Endothelial cell of umbilical vein (primary cell): Measurements from ENCODE around the gene COL28A1.

Source experiments
- EZH2 ChIP-seq: IDR thresholded peaks from 2 replicates; pipeline ENCODE4 v1.6.1; 2012; ENCODE audit warnings: borderline replicate concordance, low read depth, mild to moderate bottlenecking, moderate library complexity, low read length, inconsistent platforms; ENCODE audit not compliant: severe bottlenecking
- GATA2 ChIP-seq: IDR thresholded peaks from 2 replicates; pipeline ENCODE4 v1.7.0; 2011; ENCODE audit warnings: low read depth, mild to moderate bottlenecking, moderate library complexity, mixed read lengths, low read length; ENCODE audit not compliant: insufficient read length, insufficient read depth
- JUN ChIP-seq: IDR thresholded peaks from 2 replicates; pipeline ENCODE4 v1.6.1; 2011; ENCODE audit warnings: borderline replicate concordance, low read depth; ENCODE audit not compliant: insufficient read length, insufficient read depth
- POLR2A ChIP-seq: IDR thresholded peaks from 2 replicates; pipeline ENCODE4 v1.6.1; 2012; ENCODE audit warnings: low read depth, mild to moderate bottlenecking, control low read depth, low read length
- POLR2AphosphoS5 ChIP-seq: IDR thresholded peaks from 2 replicates; pipeline ENCODE4 v1.6.1; 2012; ENCODE audit warnings: low read depth, mild to moderate bottlenecking, control low read depth, low read length, moderate library complexity; ENCODE audit not compliant: insufficient read depth
- TF ChIP-seq, protein P1 (sequence below): IDR thresholded peaks from 2 replicates; pipeline ENCODE4 v1.6.1; 2011; ENCODE audit not compliant: insufficient read depth, insufficient read length
- TF ChIP-seq, protein P2 (sequence below), 2 donors: IDR thresholded peaks; 1 replicate in 1 of 2; 2 replicates in 1 of 2; pipeline ENCODE4 v1.5.1; 2011; ENCODE audit warnings: low read length in 2 of 2, mild to moderate bottlenecking in 2 of 2, moderate library complexity in 2 of 2, control low read depth in 1 of 2, inconsistent platforms in 1 of 2, low read depth in 1 of 2; ENCODE audit not compliant: insufficient read depth in 1 of 2; ENCODE audit errors: extremely low read depth in 1 of 2

DNA sequence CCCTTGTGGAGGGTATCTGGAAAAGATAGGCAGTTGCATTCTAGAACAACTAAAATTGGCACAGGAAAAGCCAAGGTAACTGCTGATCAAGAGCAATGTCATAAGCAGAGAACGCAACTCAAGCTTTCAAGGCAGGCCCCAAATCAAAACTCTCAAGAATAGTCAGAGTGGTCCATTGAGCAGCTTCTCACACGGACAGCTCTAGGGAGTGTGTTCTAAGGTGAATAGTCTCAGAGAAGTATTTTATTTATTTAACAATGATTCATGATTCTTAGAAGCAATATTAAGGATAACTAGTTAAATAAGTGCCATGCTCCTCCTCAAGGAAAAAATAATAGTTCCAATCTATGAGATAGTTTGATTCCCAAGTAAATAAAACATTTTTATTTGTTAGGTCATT is 83.0 kb downstream of the COL28A1 start:
- TF ChIP-seq, protein P1, sequence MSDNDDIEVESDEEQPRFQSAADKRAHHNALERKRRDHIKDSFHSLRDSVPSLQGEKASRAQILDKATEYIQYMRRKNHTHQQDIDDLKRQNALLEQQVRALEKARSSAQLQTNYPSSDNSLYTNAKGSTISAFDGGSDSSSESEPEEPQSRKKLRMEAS, result no peak
- TF ChIP-seq POLR2A (no peak), GATA2 (no peak), POLR2AphosphoS5 (no peak), EZH2 (no peak), JUN (no peak)
- TF ChIP-seq, protein P2, sequence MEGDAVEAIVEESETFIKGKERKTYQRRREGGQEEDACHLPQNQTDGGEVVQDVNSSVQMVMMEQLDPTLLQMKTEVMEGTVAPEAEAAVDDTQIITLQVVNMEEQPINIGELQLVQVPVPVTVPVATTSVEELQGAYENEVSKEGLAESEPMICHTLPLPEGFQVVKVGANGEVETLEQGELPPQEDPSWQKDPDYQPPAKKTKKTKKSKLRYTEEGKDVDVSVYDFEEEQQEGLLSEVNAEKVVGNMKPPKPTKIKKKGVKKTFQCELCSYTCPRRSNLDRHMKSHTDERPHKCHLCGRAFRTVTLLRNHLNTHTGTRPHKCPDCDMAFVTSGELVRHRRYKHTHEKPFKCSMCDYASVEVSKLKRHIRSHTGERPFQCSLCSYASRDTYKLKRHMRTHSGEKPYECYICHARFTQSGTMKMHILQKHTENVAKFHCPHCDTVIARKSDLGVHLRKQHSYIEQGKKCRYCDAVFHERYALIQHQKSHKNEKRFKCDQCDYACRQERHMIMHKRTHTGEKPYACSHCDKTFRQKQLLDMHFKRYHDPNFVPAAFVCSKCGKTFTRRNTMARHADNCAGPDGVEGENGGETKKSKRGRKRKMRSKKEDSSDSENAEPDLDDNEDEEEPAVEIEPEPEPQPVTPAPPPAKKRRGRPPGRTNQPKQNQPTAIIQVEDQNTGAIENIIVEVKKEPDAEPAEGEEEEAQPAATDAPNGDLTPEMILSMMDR (IDR thresholded peaks at IDR 0.05; ENCODE audit: extremely low read depth in 1 of 2, insufficient read depth in 1 of 2, low read depth in 1 of 2, low read length in 2 of 2), result no peak
